Coronary artery (tissue), 2 donors: ENCODE data around the gene MAMSTR.

Experiments
- DNase-seq: peaks from one replicate; pipeline ENCODE4 v3.0.0-alpha.2; 2017; ENCODE audit warnings: low spot score
- H3K27ac ChIP-seq, 2 donors: fragments of 200-600 bp; sonication (generic); one replicate each; pipeline ENCODE4 v1.5.1; 2016 to 2019
- H3K4me3 ChIP-seq: fragments of 200-600 bp; sonication (generic); 2 replicates; pipeline ENCODE4 v1.5.1; 2016; ENCODE audit warnings: mild to moderate bottlenecking, moderate library complexity
- CTCF ChIP-seq: fragments of 200-600 bp; sonication (generic); IDR thresholded peaks from one replicate; pipeline ENCODE4 v1.5.1; 2019; ENCODE audit warnings: antibody characterized with exemption

MAMSTR gene

DNA sequence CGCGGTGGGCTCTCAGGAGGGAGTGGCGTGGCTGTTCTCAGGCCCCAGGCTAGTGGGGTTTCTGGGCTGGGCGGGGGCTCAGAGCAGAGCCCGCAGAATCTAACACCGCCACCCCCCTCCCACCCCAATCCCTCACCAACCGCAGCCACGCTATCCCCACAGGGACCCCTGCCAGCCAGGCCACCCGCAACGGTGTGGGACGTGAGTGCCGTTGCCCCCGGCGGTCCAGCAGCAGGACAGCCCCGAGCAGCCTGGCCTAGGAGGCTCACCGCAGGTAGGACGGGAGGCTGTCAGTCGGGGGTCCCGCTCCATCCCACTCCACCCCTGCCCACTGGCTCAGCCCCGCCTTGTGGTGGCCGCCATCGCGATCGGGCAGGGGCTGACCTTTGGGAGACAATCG is 46.5 kb downstream of the MAMSTR start, which contains the start of gene NTN5:
Gene NTN5 (minus strand): TSS at position 24 of the 400 bp plus-strand sequence. CDS start 2,031 bp downstream, outside the sequence.
- no peak within 1 kb of the TSS for H3K27ac ChIP-seq
- no peak within 1 kb of the TSS for H3K4me3 ChIP-seq
- TF ChIP-seq CTCF: no peak
- no peak for DNase-seq

- no peak for TF ChIP-seq CTCF
- H3K27ac ChIP-seq: no peak overlapping the region
- no peak overlapping the region for H3K4me3 ChIP-seq
- no peak for DNase-seq
Measured at GRCh38 chr19:48671446-48671995, 48.0 kb downstream of the MAMSTR start.

DNA sequence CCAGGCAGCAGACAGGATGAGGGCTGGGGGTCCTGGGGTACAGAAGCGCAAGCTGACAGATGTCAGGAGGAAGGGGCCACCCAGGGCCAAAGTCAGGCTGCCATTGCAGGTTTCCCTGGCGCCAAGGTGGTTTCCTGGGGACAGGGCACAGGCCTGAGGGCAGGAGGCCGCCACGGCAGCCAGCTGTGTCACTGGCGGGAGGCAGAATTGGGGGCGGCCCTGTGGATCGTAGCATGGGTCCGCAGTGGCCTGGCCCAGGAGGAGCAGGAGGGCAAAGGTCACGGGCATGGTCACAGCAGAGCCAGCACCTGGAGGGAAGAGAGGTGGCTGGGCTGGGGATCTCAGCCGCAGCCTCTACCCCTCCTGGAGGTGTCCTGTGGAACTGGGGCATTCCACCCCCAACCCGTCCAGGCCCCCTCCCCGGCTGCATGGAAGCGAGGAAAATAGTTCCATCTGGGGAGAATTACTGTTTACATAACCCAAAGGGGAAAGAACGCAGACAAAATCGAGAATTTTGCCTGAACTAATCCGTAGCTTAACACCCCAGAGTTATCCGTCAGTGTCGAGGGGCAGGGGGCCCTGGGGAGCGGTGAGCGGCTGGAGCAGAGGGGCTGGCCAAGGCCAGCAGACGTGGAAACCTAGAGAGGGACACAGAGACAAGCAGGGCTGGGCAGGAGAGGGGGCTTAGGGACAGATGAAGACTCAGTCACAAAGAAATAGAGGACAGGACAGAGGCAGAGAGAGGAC is 48.7 kb downstream of the MAMSTR start:
- Histone ChIP-seq H3K27ac (no peak overlapping the region), H3K4me3 (no peak overlapping the region)
- no peak for TF ChIP-seq CTCF
- no peak for DNase-seq

GRCh38 chr19:48669903-48670668 is 49.4 kb downstream of the MAMSTR start:
- Histone ChIP-seq H3K27ac (no peak overlapping the region), H3K4me3 (no peak overlapping the region)
- no peak for DNase-seq
- TF ChIP-seq CTCF: no peak

DNA sequence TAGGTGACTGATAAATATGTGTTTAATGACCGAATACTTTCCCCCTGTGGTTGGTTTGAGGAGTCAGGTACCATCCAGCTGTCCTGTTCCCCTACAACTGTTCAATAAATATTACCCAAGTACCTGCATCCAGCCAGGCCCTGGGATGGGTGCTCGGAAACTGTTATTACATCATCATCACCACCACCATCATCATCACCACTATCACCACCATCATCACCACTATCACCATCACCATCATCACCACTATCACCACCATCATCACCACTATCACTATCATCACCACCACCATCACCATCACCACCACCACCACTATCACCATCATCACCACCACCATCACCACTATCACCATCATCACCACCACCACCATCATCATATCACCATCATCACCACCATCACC is 50.8 kb downstream of the MAMSTR start:
- Histone ChIP-seq H3K4me3 (no peak overlapping the region), H3K27ac (no peak overlapping the region)
- no peak for DNase-seq
- TF ChIP-seq CTCF: no peak

DNA sequence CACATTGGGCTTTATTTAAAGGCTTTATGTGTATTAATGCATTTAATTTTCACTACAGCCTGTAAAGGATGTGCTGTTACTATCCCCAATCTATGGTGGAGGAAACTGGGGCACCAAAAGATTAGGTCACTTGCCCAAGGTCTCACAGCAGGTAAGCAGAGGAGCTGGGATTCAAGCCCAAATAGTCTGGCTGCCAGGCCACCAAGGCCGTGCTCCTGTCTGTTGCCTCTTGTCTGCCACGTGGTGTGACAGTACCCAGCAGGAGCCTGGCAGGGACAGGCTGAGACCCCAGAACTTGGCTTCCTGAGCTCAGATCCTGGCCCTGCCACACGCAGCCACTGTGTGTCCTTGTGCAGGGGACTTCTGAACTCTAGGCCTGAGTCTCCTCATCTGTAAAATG is 51.2 kb downstream of the MAMSTR start:
- no peak overlapping the region for H3K27ac ChIP-seq
- no peak overlapping the region for H3K4me3 ChIP-seq
- TF ChIP-seq CTCF: no peak
- DNase-seq: no peak
